ENCODE measurements around the gene ROCK2.

- TF ChIP-seq CTCF (conservative IDR thresholded peaks at IDR 0.05 in 1 of 2, IDR thresholded peaks at IDR 0.05 in 1 of 2; ENCODE audit: low read depth in 1 of 2, low read length in 2 of 2), result no peak
- TF ChIP-seq EZH2 (IDR thresholded peaks at IDR 0.05; ENCODE audit: low read length, missing control alignments), result no peak
Measured at GRCh38 chr2:11379558-11379957, 35.1 kb upstream of the ROCK2 start.
